ENCODE results near the gene PAK1. TPM values are rescaled to one million over a fixed set of nuclear protein-coding genes. Genes with fewer than 3 reads are reported as not detected.

PAK1 gene
- total and polyA plus RNA-seq, 2 of the 4 experiments (the other 2 are of a cell fraction), result 34.3 to 60.6 TPM

- dilution Hi-C loops (cut with HindIII; ENCODE audit: low sequenced_read_pairs, unreplicated experiment), result no loop called here
Observed at GRCh38 chr11:77424644-77425043, 49.2 kb downstream of the PAK1 start.

More at GRCh38 chr11:77424644-77425043, 49.2 kb downstream of the PAK1 start:
- no peaks in the 10 kb centered on the region for H3K79me1 ChIP-seq (ENCODE audit: low read depth in 1 of 2, low read length in 2 of 2)
- H4K5ac ChIP-seq (ENCODE audit: low read depth, low read length), result no peak overlapping the region
- H2BK20ac ChIP-seq (ENCODE audit: low read depth, low read length), result no peak overlapping the region
- H3K36me3 ChIP-seq (ENCODE audit: control insufficient read depth, insufficient read depth, low read length), result no peaks in the 10 kb centered on the region
- DNase-seq (no peak), ATAC-seq (ENCODE audit: low read depth) (no peak)
- H3K23ac ChIP-seq (ENCODE audit: low read depth, low read length), result no peak overlapping the region
- no peak overlapping the region for H3K9ac ChIP-seq (ENCODE audit: low read depth, low read length)
- no peak overlapping the region for H3K4me3 ChIP-seq (ENCODE audit: insufficient read depth, low read depth, low read length)
- H4K20me1 ChIP-seq (ENCODE audit: insufficient read depth, low read length), result no peaks in the 10 kb centered on the region
- CTCF ChIA-PET, result no interaction called here
- TF ChIP-seq, protein P1, sequence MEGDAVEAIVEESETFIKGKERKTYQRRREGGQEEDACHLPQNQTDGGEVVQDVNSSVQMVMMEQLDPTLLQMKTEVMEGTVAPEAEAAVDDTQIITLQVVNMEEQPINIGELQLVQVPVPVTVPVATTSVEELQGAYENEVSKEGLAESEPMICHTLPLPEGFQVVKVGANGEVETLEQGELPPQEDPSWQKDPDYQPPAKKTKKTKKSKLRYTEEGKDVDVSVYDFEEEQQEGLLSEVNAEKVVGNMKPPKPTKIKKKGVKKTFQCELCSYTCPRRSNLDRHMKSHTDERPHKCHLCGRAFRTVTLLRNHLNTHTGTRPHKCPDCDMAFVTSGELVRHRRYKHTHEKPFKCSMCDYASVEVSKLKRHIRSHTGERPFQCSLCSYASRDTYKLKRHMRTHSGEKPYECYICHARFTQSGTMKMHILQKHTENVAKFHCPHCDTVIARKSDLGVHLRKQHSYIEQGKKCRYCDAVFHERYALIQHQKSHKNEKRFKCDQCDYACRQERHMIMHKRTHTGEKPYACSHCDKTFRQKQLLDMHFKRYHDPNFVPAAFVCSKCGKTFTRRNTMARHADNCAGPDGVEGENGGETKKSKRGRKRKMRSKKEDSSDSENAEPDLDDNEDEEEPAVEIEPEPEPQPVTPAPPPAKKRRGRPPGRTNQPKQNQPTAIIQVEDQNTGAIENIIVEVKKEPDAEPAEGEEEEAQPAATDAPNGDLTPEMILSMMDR (conservative IDR thresholded peaks at IDR 0.05; ENCODE audit: low read depth, low read length), result no peak
- TF ChIP-seq RFX5 (IDR thresholded peaks at IDR 0.05; ENCODE audit: low read depth, low read length) (no peak), MAZ (IDR thresholded peaks at IDR 0.05; ENCODE audit: borderline replicate concordance, low read depth, low read length) (no peak), MXI1 (IDR thresholded peaks at IDR 0.05; ENCODE audit: borderline replicate concordance, low read depth, low read length) (no peak), CHD1 (IDR thresholded peaks at IDR 0.05; ENCODE audit: low read depth, low read length) (no peak)
- H3K14ac ChIP-seq (replicated peaks; ENCODE audit: low read depth, low read length), result no peak overlapping the region
- no peak overlapping the region for H2BK5ac ChIP-seq (ENCODE audit: low read depth, low read length, poor library complexity, severe bottlenecking)
- no peak overlapping the region for H2AK9ac ChIP-seq (replicated peaks; ENCODE audit: low read depth, low read length, poor library complexity)
- no peak overlapping the region for H3K56ac ChIP-seq (ENCODE audit: extremely low read depth, insufficient read depth, low read length)
- H2BK15ac ChIP-seq (ENCODE audit: low read depth, low read length), result no peak overlapping the region
- H3K4me2 ChIP-seq (ENCODE audit: low read depth, low read length), result no peak overlapping the region
- POLR2A ChIA-PET (ENCODE audit: unreplicated experiment), result no interaction called here
- no TSS peak for BruUV-seq (replicated peaks)
- H2AK5ac ChIP-seq (ENCODE audit: low read depth, low read length), result no peak overlapping the region
- no peaks in the 10 kb centered on the region for H3K4me1 ChIP-seq (ENCODE audit: control insufficient read depth, insufficient read depth, low read length)
- no peak overlapping the region for H4K91ac ChIP-seq (ENCODE audit: insufficient read depth, low read depth, low read length)
- H3K27me3 ChIP-seq (ENCODE audit: control insufficient read depth, insufficient read depth, low read length), result peaks cover 13% of the 10 kb centered on the region
- in situ Hi-C loops (cut with MboI; ENCODE audit: low sequenced_read_pairs) (no loop called here), intact Hi-C loops (cut with micrococcal nuclease) (loop anchor here (5.0 kb wide), 1 partner anchor 38 kb away; no protein-coding TSS in a partner anchor)
- H3K4ac ChIP-seq (ENCODE audit: low read depth, low read length), result no peak overlapping the region
- no peak overlapping the region for H2AFZ ChIP-seq (replicated peaks; ENCODE audit: low read length, poor library complexity)
- H3K9me1 ChIP-seq (ENCODE audit: insufficient read depth, low read length), result no peaks in the 10 kb centered on the region
- no peak overlapping the region for H4K8ac ChIP-seq (ENCODE audit: low read depth in 2 of 2, low read length in 2 of 2)
- H2BK120ac ChIP-seq (ENCODE audit: low read depth, low read length), result no peak overlapping the region
- WGBS, 2 experiments (ENCODE audit: extremely low coverage in 2 of 2, insufficient read length in 1 of 2), result 29% methylated on average over 2 of the region's 3 CpGs; no CpG with 5 or more reads in 1 of the 2 experiments
- H3K9me3 ChIP-seq (ENCODE audit: control insufficient read depth, insufficient read depth, low read length), result no peaks in the 10 kb centered on the region
- H3K18ac ChIP-seq (ENCODE audit: low read depth, low read length), result no peak overlapping the region
- no peak overlapping the region for H3K27ac ChIP-seq (ENCODE audit: insufficient read depth, low read length)

Data from IMR-90 (cell line).